HUES6 (cell line): Measurements from ENCODE around the gene GCH1.

Source experiments
- H3K27ac ChIP-seq: 2 replicates; pipeline ENCODE4 v1.7.0; 2013; ENCODE audit warnings: low read depth, mild to moderate bottlenecking, low read length, inconsistent platforms
- H3K27me3 ChIP-seq: 2 replicates; pipeline ENCODE4 v1.6.1; 2013; ENCODE audit warnings: low read length; ENCODE audit not compliant: control insufficient read depth, insufficient read depth
- H3K36me3 ChIP-seq: 2 replicates; pipeline ENCODE4 v1.6.1; 2013; ENCODE audit warnings: low read length; ENCODE audit not compliant: control insufficient read depth, insufficient read depth
- H3K4me1 ChIP-seq: 2 replicates; pipeline ENCODE4 v1.6.1; 2013; ENCODE audit warnings: low read length; ENCODE audit not compliant: control insufficient read depth, insufficient read depth
- H3K4me3 ChIP-seq: 2 replicates; pipeline ENCODE4 v1.5.1; 2013; ENCODE audit warnings: low read depth, low read length
- H3K9ac ChIP-seq: one replicate; pipeline ENCODE4 v1.6.1; 2013; ENCODE audit warnings: mild to moderate bottlenecking, low read length
- H3K9me3 ChIP-seq: 2 replicates; pipeline ENCODE4 v1.6.1; 2013; ENCODE audit warnings: low read depth, low read length; ENCODE audit not compliant: control insufficient read depth, insufficient read depth

GCH1 gene

DNA sequence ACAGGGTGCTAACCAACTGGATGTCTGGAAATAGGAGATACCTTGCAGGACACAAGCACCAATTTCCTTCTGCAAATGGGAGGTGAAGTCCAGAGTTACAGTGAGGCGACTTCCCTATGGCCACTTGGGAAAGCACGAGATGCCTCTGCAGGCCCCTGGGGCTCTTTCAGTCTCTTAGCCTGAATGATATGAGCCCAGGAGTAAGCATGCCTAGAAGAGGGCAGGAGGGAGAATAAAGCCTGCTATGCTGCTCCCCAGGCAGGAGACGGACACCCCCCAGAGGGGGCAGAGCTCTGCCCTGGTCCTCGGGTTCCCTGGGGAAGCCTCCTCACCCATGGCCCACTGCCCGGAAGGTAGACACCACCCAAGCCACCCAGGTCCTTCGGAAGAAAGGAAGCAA is 105.1 kb downstream of the GCH1 start:
- Histone ChIP-seq H3K4me1 (no peaks in the 10 kb centered on the region), H3K27me3 (no peaks in the 10 kb centered on the region), H3K9me3 (0 out of 2 replicates have a peak, but pooled peaks cover 3% of the 10 kb centered on the region), H3K27ac (no peak overlapping the region), H3K4me3 (no peak overlapping the region), H3K36me3 (no peaks in the 10 kb centered on the region), H3K9ac (no peak overlapping the region)

DNA sequence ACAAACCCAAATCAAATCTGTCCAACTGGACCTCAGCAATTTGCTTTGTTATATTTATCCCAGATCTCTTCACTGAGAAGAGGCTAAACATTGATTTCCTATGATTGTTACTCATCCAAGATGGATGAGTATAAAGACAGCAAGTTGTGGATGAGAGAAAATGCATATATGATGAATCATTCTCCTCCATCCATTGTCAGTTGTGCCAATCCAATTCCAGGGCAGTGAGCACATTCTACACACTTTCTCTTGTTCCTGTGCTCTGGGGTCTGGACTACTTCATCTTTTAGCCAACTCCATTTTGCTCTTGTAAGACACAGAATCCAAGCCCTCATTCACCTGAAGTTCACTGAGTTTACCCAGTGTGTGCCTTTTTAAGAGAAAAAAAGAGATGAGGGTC is 105.7 kb downstream of the GCH1 start:
- no peaks in the 10 kb centered on the region for H3K4me1 ChIP-seq
- no peak overlapping the region for H3K4me3 ChIP-seq
- no peak overlapping the region for H3K27ac ChIP-seq
- H3K9ac ChIP-seq, result no peak overlapping the region
- H3K27me3 ChIP-seq, result no peaks in the 10 kb centered on the region
- H3K36me3 ChIP-seq, result no peaks in the 10 kb centered on the region
- 0 out of 2 replicates have a peak, but pooled peaks cover 3% of the 10 kb centered on the region for H3K9me3 ChIP-seq

DNA sequence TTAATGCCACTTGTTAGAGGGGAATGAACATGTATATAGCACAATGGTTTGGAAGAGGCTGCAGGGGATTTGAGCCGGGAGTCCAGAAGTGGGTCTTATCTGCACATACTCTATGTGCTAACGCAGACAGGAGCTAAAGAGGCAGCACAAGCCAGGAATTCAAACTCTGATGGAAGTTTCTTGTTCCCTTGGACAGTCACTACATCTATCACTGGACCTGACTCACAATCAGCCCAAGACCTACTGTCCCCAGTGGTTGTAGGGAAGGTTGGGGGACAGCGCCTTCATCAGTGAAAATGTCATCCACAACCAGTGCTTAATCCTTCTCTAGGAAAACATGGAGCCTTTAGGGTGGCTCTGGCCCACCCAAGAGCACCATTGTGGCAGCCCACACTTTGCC is 107.8 kb downstream of the GCH1 start:
- Histone ChIP-seq H3K9ac (no peak overlapping the region), H3K36me3 (peaks cover 10% of the 10 kb centered on the region), H3K4me3 (no peak overlapping the region), H3K4me1 (no peaks in the 10 kb centered on the region), H3K27me3 (no peaks in the 10 kb centered on the region), H3K9me3 (0 out of 2 replicates have a peak, but pooled peaks cover 3% of the 10 kb centered on the region), H3K27ac (no peak overlapping the region)

DNA sequence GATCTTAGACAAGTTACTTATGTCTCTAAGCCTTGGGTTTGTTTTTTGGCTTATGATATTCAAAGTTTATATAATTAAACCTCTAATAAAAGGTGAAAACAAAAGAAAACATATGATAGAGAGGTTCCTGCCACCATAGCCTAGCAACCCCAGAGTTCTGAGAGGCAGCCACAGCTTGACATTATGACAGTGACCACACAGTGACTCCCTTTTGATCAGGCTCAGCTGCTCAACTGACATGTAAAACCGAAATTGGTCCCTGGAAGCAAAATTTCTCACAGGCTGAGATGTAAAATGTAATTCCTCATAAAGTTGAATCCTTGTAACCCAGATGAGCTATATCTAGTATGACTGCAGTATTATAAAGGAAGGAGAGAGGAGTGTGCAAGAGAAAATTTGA is 108.5 kb downstream of the GCH1 start:
- H3K9ac ChIP-seq, result no peak overlapping the region
- no peak overlapping the region for H3K4me3 ChIP-seq
- no peaks in the 10 kb centered on the region for H3K27me3 ChIP-seq
- H3K9me3 ChIP-seq, result 0 out of 2 replicates have a peak, but pooled peaks cover 3% of the 10 kb centered on the region
- no peaks in the 10 kb centered on the region for H3K4me1 ChIP-seq
- H3K27ac ChIP-seq, result no peak overlapping the region
- peaks cover 13% of the 10 kb centered on the region for H3K36me3 ChIP-seq

DNA sequence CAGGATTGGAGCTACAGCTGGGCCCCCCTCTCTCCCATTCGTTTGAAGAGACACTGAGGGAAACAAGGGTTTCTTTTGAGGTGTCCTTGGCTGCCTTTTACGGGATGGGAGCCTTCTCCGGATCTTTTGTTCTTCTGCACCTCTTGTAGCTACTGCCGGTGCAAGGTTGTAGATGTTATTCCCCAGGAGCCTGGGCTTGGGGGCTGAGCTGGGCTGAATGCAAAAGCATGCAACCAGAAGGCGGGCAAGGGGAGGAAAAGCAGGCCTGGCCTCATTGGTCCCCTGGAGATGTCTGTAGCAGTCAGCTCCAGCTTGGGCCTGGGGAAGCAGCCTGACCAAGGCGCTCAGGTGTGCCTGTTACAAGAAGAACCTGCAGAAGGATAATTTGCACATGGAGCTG is 110.3 kb downstream of the GCH1 start:
- Histone ChIP-seq H3K36me3 (peaks cover 25% of the 10 kb centered on the region), H3K27me3 (no peaks in the 10 kb centered on the region), H3K4me1 (no peaks in the 10 kb centered on the region), H3K27ac (no peak overlapping the region), H3K9ac (no peak overlapping the region), H3K9me3 (0 out of 2 replicates have a peak, but pooled peaks cover 3% of the 10 kb centered on the region), H3K4me3 (no peak overlapping the region)
